B cell (primary cell): ENCODE data around the gene STX1A. TPM values are rescaled to one million over a fixed set of nuclear protein-coding genes. Genes with fewer than 3 reads are reported as not detected.
"Not testable (repeated sequence)": the region's sequence is repeated elsewhere in the genome, so short reads cannot be mapped to it uniquely, and the experiment has no call there.

Experiments
- ATAC-seq: fragments of 200-7000 bp; cut with Tn5 transposase; one replicate; pipeline ENCODE4 v1.10.0; 2021; ENCODE audit warnings: low read depth, mild to moderate bottlenecking, moderate number of reproducible peaks, moderate library complexity
- CTCF ChIA-PET: fragments of 350-600 bp; sonication (Branson Sonifier 250); formaldehyde crosslinking; loops from one replicate; lab custom pipeline; 2021; ENCODE audit warnings: antibody characterized with exemption, inconsistent platforms; lab: Charles Lee
- POLR2A ChIA-PET: fragments of 350-600 bp; sonication (Branson Sonifier 250); formaldehyde crosslinking; loops from one replicate; lab custom pipeline; 2021; ENCODE audit warnings: antibody characterized with exemption; lab: Charles Lee
- DNase-seq: peaks from one replicate; pipeline ENCODE4 v3.0.0; 2013
- H2AFZ ChIP-seq: 2 replicates; pipeline ENCODE4 v1.6.1; 2012; ENCODE audit warnings: mild to moderate bottlenecking, low read depth, low read length; ENCODE audit not compliant: insufficient read depth, poor library complexity, severe bottlenecking
- H3K27ac ChIP-seq, 2 donors: 1 replicate in 1 of 2; 2 replicates in 1 of 2; pipeline ENCODE4 v1.5.1; 2012 to 2013; ENCODE audit warnings: low read length in 2 of 2, mild to moderate bottlenecking in 2 of 2, moderate library complexity in 1 of 2
- H3K27me3 ChIP-seq, 4 experiments: fragments of 200-600 bp in 1 of 4; sonication (generic) in 1 of 4; replicated peaks in 1 of 4; 1 replicate in 2 of 4; 2 replicates in 2 of 4; pipeline versions ENCODE4 v1.6.1 to v1.7.0; 2013 to 2016; ENCODE audit warnings: low read length in 3 of 4, mild to moderate bottlenecking in 2 of 4, mixed read lengths in 1 of 4, moderate library complexity in 1 of 4; ENCODE audit not compliant: insufficient read depth in 4 of 4, control insufficient read depth in 3 of 4; ENCODE audit errors: control extremely low read depth in 1 of 4
- H3K36me3 ChIP-seq, 2 experiments: replicated peaks in 1 of 2; 1 replicate in 1 of 2; 2 replicates in 1 of 2; pipeline versions ENCODE4 v1.6.1 to v1.7.1; 2013; ENCODE audit warnings: low read length in 1 of 2; ENCODE audit not compliant: insufficient read depth in 2 of 2, control insufficient read depth in 1 of 2; ENCODE audit errors: control extremely low read depth in 1 of 2, extremely low read depth in 1 of 2
- H3K4me1 ChIP-seq, 2 donors: fragments of 200-600 bp in 1 of 2; sonication (generic) in 1 of 2; 1 replicate in 1 of 2; 2 replicates in 1 of 2; pipeline versions ENCODE4 v1.5.1 to v1.6.1; 2013 to 2017; ENCODE audit warnings: low read length in 2 of 2; ENCODE audit not compliant: control insufficient read depth in 2 of 2, insufficient read depth in 2 of 2
- H3K4me2 ChIP-seq: replicated peaks from 2 replicates; pipeline ENCODE3; 2012; ENCODE audit warnings: mild to moderate bottlenecking, low read depth, low read length; ENCODE audit not compliant: poor library complexity, severe bottlenecking
- H3K4me3 ChIP-seq, 5 experiments: fragments of 200-600 bp in 1 of 5; sonication (generic) in 1 of 5; 1 replicate in 3 of 5; 2 replicates in 2 of 5; pipeline versions ENCODE4 v1.5.1 to v1.7.0; 2011 to 2016; ENCODE audit warnings: low read length in 4 of 5, mild to moderate bottlenecking in 4 of 5, low read depth in 2 of 5, control low read depth in 1 of 5, moderate library complexity in 1 of 5; ENCODE audit not compliant: insufficient read depth in 1 of 5; ENCODE audit errors: control extremely low read depth in 1 of 5, extremely low read depth in 1 of 5
- H3K79me2 ChIP-seq: fragments of 200-600 bp; sonication (generic); one replicate; pipeline ENCODE4 v1.6.0; 2016; ENCODE audit warnings: low read length; ENCODE audit not compliant: control insufficient read depth, insufficient read depth
- H3K9ac ChIP-seq: fragments of 200-600 bp; sonication (generic); 2 replicates; pipeline ENCODE4 v1.6.1; 2017; ENCODE audit warnings: mild to moderate bottlenecking, low read length, moderate library complexity
- H3K9me3 ChIP-seq, 3 donors: one replicate each; pipeline versions ENCODE4 v1.6.1 to v1.7.1; 2013; ENCODE audit warnings: low read length in 2 of 3; ENCODE audit not compliant: control insufficient read depth in 2 of 3, insufficient read depth in 1 of 3; ENCODE audit errors: control extremely low read depth in 1 of 3
- H4K20me1 ChIP-seq: 2 replicates; pipeline ENCODE4 v1.6.0; 2012; ENCODE audit warnings: mild to moderate bottlenecking, low read length; ENCODE audit not compliant: insufficient read depth, control insufficient read depth, poor library complexity, severe bottlenecking
- H3K27ac Mint-ChIP-seq: one replicate; pipeline ENCODE4 v1.8.0; 2021; ENCODE audit warnings: mixed read lengths
- H3K27me3 Mint-ChIP-seq: one replicate; pipeline ENCODE4 v1.8.0; 2021; ENCODE audit warnings: mixed read lengths
- H3K4me1 Mint-ChIP-seq: one replicate; pipeline ENCODE4 v1.8.0; 2021; ENCODE audit warnings: mixed read lengths
- H3K4me3 Mint-ChIP-seq: one replicate; pipeline ENCODE4 v1.8.0; 2021; ENCODE audit warnings: mixed read lengths
- H3K9me3 Mint-ChIP-seq: one replicate; pipeline ENCODE4 v1.8.0; 2022; ENCODE audit warnings: mixed read lengths; ENCODE audit not compliant: insufficient read depth
- CTCF ChIP-seq: fragments of 200-600 bp; IDR thresholded peaks from one replicate; pipeline ENCODE4 v1.8.0; 2022; ENCODE audit warnings: antibody characterized with exemption, mild to moderate bottlenecking
- EZH2 ChIP-seq: IDR thresholded peaks from 2 replicates; pipeline ENCODE4 v1.6.1; 2012; ENCODE audit warnings: borderline replicate concordance, low read depth, mild to moderate bottlenecking, moderate library complexity, low read length; ENCODE audit not compliant: insufficient read depth, poor library complexity, severe bottlenecking
- WGBS: methylation state at CpG from one replicate; pipeline ENCODE4 v1.1.5; 2013; ENCODE audit warnings: missing lambda C conversion rate; ENCODE audit not compliant: insufficient coverage; 5-methylcytosine and 5-hydroxymethylcytosine counted together
- intact Hi-C: fragments of 100-400 bp; cut with micrococcal nuclease; formaldehyde crosslinking; loops from one replicate; pipeline ENCODE4 v1.10.0; 2022
- polyA plus RNA-seq: library from polyadenylated mRNA; depleted of rRNA; stranded (reverse); fragments of >200 nt; gene quantifications from 2 replicates; pipeline ENCODE4 v1.2.3, GENCODE V29; 2012
- total RNA-seq, 2 donors: library from RNA; stranded (reverse); fragments of 120-200 nt in 1 of 2; gene quantifications; 1 replicate in 1 of 2; 2 replicates in 1 of 2; pipeline versions ENCODE4 v1.2.3 to v1.2.4, GENCODE V29; 2013 to 2022

STX1A gene
- total and polyA plus RNA-seq, 2 donors (not counting 1 experiment from before 2014, with no cell fraction given), result 3.1 to 9.6 TPM

DNA sequence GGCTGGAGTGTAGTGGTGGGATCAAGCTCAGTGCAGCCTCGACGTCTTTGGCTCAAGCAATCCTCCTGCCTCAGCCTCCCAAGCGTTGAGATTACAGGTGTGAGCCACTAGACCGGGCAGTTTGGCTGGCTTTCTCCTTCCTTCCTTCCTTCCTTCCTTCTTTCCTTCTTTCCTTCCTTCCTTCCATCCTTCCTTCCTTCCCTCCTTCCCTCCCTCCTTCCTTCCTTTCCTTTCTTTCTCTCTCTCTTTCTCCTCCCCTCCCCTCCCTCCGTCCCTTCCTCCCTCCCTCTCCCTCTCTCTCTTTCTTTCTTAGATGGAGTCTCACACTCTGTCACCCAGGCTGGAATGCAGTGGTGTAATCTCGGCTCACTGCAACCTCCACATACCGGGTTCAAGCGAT, 59.5 kb downstream of the STX1A start:
- TF ChIP-seq EZH2, result no peak
- TF ChIP-seq CTCF, result no peak
- ChIA-PET CTCF (no interaction called here), POLR2A (no interaction called here)
- H3K79me2 ChIP-seq, result no peaks in the 10 kb centered on the region
- no peak overlapping the region for H3K9ac ChIP-seq
- H3K4me3 ChIP-seq, result no peak overlapping the region
- Mint-ChIP-seq H3K4me3 (no peak overlapping the region), H3K27me3 (peaks cover 31% of the 10 kb centered on the region), H3K4me1 (no peaks in the 10 kb centered on the region), H3K27ac (no peak overlapping the region), H3K9me3 (peaks cover 5% of the 10 kb centered on the region)
- H4K20me1 ChIP-seq, result no peaks in the 10 kb centered on the region
- ATAC-seq, result no peak
- no peak overlapping the region for H3K27ac ChIP-seq
- H2AFZ ChIP-seq, result no peak overlapping the region
- intact Hi-C loops, result no loop called here
- H3K4me1 ChIP-seq, result no peaks in the 10 kb centered on the region
- DNase-seq, result no peak
- peaks cover 0 to 16% (median 12%) of the 10 kb centered on the region in 4 experiments for H3K27me3 ChIP-seq
- no peaks in the 10 kb centered on the region for H3K36me3 ChIP-seq
- H3K4me2 ChIP-seq, result no peak overlapping the region
- peaks cover 0 to 9% (median 0%) of the 10 kb centered on the region in 3 donors for H3K9me3 ChIP-seq
- whole genome bisulfite sequencing, result 74% methylated on average over 5 of the region's 8 CpGs

DNA sequence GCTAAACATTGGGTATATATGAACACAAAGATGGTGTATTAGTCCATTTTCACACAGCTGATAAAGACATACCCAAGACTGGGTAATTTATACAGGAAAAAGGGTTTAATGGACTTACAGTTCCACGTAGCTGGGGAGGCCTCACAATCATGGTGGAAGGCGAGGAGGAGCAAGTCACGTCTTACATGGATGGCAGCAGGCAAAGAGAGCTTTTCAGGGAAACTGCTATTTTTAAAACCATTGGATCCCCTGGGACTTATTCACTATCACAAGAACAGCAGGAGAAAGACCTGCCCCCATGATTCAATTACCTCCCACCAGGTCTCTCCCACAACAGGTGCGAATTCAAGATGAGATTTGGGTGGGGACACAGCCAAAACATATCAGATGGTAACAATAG, 64.2 kb downstream of the STX1A start:
- H3K36me3 ChIP-seq, H2AFZ ChIP-seq, POLR2A ChIA-PET, H3K27ac ChIP-seq, H3K4me3 ChIP-seq, H3K4me1 ChIP-seq, H3K4me3 Mint-ChIP-seq, H3K4me1 Mint-ChIP-seq, DNase-seq, H3K9ac ChIP-seq, H3K4me2 ChIP-seq, H3K79me2 ChIP-seq, H3K9me3 Mint-ChIP-seq, H4K20me1 ChIP-seq, H3K27ac Mint-ChIP-seq, CTCF ChIA-PET, intact Hi-C loops, H3K9me3 ChIP-seq, ATAC-seq: not testable (repeated sequence)
- WGBS, result no CpG with 5 or more reads among the region's 4 CpGs
- H3K27me3 ChIP-seq, result peaks cover 0 to 27% (median 10%) of the 10 kb centered on the region in 4 experiments
- H3K27me3 Mint-ChIP-seq, result peaks cover 30% of the 10 kb centered on the region
